Ishikawa (cell line): ENCODE measurements around the gene SH3RF3.

Source experiments
- CEBPB ChIP-seq: IDR thresholded peaks from 2 replicates; pipeline ENCODE4 v1.6.1; 2012
- EP300 ChIP-seq: IDR thresholded peaks from 2 replicates; pipeline ENCODE4 v1.6.1; 2012; ENCODE audit warnings: borderline replicate concordance
- FOXM1 ChIP-seq: IDR thresholded peaks from 2 replicates; pipeline ENCODE4 v1.6.1; 2012; ENCODE audit warnings: low read depth, borderline replicate concordance
- TAF1 ChIP-seq: IDR thresholded peaks from 2 replicates; pipeline ENCODE4 v1.6.1; 2012; ENCODE audit warnings: low read depth, mild to moderate bottlenecking
- YY1 ChIP-seq: IDR thresholded peaks from 2 replicates; pipeline ENCODE4 v1.6.1; 2012; ENCODE audit warnings: low read depth

- TF ChIP-seq EP300: no peak
- TF ChIP-seq FOXM1: no peak
- no peak for TF ChIP-seq YY1
- TF ChIP-seq TAF1: no peak
- TF ChIP-seq CEBPB: no peak
These were observed 216.1 kb downstream of the SH3RF3 start for GRCh38 chr2:109345091-109345490.
